D721Med (cell line): ENCODE data around the gene CXCR4.

ENCODE experiments used
- DNase-seq: peaks from one replicate; pipeline ENCODE4 v3.0.0; 2011; ENCODE audit warnings: low spot score; ENCODE audit not compliant: insufficient read length
- FAIRE-seq: peaks from 2 replicates; lab custom pipeline; 2011; peaks lifted over from hg19 to GRCh38; lab: Jason Lieb, UNC
- TF ChIP-seq, protein P1 (sequence below): IDR thresholded peaks from 2 replicates; pipeline ENCODE4 v1.5.1; 2012; ENCODE audit warnings: mild to moderate bottlenecking, control low read depth; ENCODE audit not compliant: insufficient read depth; ENCODE audit errors: missing control alignments

The CXCR4 gene

DNA sequence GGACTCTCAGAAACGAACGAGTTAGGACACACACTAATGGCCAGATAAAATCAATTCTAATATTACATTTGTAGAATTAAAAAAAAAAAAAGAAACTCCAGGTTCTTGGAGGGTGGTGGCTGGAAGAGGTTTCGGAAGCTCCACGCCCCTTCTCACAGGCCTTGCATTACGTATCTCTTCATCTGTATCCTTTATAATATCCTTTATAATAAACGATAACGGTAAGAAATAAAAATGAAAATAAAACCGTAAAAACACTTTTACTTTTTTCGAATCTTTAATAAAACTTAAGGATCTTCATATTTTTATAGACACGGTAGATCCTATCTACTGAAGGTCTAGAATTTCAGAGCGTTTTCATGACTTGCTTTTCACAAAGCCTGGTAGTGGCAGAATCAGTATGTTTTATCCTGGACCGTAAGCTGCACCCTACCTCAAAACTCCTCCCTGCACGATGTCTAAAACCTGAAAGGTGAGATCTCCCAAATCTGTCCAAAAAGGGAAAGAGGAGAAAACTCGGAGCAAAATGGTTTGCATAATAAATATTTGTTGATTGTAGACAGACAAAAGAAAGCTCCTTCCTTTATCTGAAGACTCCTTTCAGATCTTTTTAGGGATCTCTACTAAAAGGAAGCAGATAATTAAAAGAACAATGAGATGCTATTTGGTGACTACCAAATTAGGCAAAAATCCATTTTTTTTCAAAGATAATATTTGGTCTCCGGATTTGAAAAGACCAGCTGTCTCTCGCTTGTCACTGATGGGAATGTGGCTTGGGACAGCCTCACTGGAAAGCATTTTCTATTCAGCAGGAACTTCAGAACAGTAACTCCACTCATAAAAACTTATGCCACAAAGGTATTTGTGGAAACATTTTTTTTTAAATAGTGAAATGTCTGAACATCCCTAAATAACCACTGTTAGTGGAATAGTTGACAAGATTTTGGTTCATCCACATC, 2.0 kb upstream of the CXCR4 start:
- DNase-seq (no peak), FAIRE-seq (no peak)
- TF ChIP-seq, protein P1, sequence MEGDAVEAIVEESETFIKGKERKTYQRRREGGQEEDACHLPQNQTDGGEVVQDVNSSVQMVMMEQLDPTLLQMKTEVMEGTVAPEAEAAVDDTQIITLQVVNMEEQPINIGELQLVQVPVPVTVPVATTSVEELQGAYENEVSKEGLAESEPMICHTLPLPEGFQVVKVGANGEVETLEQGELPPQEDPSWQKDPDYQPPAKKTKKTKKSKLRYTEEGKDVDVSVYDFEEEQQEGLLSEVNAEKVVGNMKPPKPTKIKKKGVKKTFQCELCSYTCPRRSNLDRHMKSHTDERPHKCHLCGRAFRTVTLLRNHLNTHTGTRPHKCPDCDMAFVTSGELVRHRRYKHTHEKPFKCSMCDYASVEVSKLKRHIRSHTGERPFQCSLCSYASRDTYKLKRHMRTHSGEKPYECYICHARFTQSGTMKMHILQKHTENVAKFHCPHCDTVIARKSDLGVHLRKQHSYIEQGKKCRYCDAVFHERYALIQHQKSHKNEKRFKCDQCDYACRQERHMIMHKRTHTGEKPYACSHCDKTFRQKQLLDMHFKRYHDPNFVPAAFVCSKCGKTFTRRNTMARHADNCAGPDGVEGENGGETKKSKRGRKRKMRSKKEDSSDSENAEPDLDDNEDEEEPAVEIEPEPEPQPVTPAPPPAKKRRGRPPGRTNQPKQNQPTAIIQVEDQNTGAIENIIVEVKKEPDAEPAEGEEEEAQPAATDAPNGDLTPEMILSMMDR, result no peak

DNA sequence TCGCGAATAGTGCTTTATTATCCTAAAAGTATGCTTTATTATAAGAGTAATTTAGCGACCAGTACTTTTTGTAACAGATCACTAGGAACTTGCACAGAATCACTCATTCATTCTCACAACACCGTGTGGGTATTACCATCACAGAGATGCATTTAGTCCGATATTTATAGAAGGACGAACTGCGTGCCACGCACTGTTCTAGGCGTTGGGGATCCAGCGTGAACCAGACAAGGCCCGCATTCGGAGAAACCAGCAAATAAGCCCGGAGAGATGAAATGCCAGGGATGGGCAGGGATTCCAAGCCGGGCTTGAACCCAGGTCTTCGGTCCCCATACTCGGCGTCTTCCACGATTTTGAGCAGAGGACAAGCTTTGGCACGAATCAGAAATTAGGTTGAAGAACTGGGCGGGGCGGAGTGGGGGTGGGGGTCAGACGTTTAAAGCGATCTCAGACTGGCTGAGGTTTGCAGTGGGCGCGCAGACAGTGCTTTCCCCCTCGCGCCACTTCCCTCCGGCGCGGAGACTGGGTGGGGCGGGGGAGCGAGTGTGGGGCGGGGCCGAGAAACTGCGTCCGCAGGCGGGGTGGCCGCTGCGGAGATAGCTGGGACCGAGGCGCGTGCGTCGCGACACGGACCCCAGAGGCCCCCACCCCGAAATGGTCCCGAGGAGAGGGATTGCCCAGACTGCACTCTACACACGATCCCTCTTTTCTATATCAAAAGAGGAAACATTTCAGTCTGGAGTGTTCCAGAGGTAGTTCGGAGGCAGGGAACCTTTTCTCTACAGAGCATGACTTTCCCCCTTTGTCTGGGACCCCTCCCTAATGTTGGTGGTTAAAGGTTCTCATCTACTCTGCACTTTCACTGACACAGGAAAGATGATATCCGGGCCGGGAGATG, 1.1 kb upstream of the CXCR4 start:
- TF ChIP-seq, protein P1, result no peak
- DNase-seq (no peak), FAIRE-seq (no peak)

DNA sequence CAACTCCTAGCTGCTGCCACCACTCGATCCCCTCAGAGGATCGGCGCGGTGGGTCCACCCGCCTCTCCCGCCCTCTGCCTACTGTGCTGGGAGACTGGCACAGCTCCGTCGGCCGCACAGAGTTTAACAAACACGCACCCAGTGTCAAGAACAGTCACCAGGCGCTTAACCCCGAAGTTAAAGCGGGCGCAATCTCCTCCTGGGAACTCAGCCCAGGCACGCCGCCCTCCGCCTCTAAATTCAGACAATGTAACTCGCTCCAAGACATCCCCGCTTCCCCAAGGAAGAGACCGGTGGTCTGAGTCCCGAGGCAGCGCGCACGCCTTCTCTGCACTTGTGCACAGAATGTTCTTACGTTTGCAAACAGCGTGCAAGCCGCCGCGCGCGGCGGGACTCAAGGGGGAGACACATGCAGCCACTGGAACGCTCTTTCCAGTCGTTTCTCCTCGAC, 533 bp downstream of the CXCR4 start:
- TF ChIP-seq, protein P1, result no peak
- FAIRE-seq, result no peak
- no peak for DNase-seq

- FAIRE-seq (no peak), DNase-seq (no peak)
- TF ChIP-seq, protein P1, result no peak
Measured at GRCh38 chr2:136116813-136117390, 1.0 kb downstream of the CXCR4 start.

DNA sequence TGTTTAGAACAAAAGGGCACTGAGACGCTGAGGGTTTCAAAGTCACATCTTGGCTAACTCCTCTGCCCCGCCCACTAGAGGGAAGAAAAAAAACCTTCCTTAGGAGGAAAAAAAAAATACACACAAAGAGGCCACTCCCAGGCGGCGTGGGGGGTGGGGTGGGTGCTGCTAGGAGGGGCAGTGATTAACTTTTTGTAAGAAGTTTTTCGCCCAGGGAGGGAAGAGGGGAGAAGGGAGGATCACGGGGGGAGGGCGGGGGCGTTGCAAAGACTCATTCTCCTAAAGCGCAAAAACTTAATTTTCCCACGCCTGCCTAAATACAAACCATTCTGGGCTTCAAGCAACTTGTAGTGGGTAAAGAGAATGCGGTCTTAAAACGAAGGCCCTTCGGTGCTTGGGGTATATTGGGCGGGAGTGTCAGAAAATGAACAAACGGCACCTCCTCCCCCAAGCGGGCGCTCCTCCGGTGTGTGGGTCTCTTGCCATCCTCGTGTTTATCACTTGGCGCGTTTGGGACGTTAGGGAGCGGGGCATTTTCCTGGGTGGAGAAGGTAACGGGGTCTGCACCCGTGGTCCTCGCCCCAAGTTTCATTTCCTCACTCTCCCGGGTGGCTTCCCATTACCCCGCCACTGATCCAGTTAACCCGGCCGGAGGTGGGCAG, 1.7 kb downstream of the CXCR4 start:
- TF ChIP-seq, protein P1, result no peak
- FAIRE-seq (no peak), DNase-seq (no peak)

DNA sequence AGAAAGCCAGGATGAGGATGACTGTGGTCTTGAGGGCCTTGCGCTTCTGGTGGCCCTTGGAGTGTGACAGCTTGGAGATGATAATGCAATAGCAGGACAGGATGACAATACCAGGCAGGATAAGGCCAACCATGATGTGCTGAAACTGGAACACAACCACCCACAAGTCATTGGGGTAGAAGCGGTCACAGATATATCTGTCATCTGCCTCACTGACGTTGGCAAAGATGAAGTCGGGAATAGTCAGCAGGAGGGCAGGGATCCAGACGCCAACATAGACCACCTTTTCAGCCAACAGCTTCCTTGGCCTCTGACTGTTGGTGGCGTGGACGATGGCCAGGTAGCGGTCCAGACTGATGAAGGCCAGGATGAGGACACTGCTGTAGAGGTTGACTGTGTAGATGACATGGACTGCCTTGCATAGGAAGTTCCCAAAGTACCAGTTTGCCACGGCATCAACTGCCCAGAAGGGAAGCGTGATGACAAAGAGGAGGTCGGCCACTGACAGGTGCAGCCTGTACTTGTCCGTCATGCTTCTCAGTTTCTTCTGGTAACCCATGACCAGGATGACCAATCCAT, 2.7 kb downstream of the CXCR4 start:
- DNase-seq, result no peak
- TF ChIP-seq, protein P1, result no peak
- no peak for FAIRE-seq
